Retinal pigment epithelial cell (primary cell): ENCODE data around the gene AK1.

ENCODE experiments used
- DNase-seq: peaks from one replicate; pipeline ENCODE4 v3.0.0-alpha.2; 2010; ENCODE audit warnings: low read depth
- H3K4me3 ChIP-seq: 2 replicates; pipeline ENCODE4 v1.5.1; 2011; ENCODE audit warnings: mild to moderate bottlenecking, low read length, control low read depth, moderate library complexity
- TF ChIP-seq, protein P1 (sequence below): conservative IDR thresholded peaks from 2 replicates; pipeline ENCODE4 v1.5.1; 2011; ENCODE audit warnings: low read depth, low read length, control low read depth, inconsistent platforms

Gene AK1

GRCh38 chr9:127893392-127893791, 15.9 kb upstream of the AK1 start:
- H3K4me3 ChIP-seq, result no peak overlapping the region
- TF ChIP-seq, protein P1, sequence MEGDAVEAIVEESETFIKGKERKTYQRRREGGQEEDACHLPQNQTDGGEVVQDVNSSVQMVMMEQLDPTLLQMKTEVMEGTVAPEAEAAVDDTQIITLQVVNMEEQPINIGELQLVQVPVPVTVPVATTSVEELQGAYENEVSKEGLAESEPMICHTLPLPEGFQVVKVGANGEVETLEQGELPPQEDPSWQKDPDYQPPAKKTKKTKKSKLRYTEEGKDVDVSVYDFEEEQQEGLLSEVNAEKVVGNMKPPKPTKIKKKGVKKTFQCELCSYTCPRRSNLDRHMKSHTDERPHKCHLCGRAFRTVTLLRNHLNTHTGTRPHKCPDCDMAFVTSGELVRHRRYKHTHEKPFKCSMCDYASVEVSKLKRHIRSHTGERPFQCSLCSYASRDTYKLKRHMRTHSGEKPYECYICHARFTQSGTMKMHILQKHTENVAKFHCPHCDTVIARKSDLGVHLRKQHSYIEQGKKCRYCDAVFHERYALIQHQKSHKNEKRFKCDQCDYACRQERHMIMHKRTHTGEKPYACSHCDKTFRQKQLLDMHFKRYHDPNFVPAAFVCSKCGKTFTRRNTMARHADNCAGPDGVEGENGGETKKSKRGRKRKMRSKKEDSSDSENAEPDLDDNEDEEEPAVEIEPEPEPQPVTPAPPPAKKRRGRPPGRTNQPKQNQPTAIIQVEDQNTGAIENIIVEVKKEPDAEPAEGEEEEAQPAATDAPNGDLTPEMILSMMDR, result no peak
- no peak for DNase-seq

DNA sequence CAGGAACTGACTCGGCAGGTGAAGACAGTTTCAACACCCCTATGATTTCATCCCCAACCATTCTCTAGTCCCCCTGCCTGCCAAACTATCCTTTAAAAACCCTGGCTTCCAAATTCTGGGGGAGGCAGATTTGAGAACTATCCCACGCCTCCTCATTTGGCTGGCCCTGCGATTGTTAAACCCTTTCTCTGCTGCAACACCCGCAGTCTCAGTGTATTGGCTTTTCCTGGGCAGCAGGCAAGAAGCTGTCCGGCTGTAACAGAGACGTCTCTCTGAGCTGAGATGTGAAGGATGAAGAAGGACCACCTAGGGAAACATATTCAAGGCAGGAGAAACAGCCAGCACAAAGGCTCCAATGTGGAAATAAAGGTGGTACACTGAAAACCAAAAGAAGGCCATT, 15.4 kb upstream of the AK1 start:
- TF ChIP-seq, protein P1, result no peak
- no peak overlapping the region for H3K4me3 ChIP-seq
- DNase-seq, result no peak

DNA sequence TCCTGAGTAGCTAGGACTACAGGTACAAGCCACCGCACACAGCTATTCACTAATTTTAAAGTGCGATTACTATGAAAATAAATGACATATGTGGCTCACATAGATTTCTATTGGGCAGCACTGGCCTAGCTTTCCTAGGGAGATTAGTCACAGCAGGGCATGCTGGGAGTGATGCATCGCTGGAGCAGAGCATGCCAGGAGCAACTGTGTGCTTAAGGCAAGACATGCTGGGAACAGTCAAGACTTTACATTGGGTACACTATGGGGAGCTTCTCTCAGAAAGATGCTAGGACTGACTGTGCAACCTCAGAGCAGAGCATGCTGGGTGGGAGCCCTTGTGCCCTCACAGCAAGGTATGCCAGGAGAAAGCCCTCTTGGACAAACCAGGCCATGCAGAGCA, 12.6 kb upstream of the AK1 start:
- TF ChIP-seq, protein P1, result no peak
- H3K4me3 ChIP-seq, result no peak overlapping the region
- DNase-seq, result no peak

GRCh38 chr9:127887792-127888191, 10.3 kb upstream of the AK1 start:
- H3K4me3 ChIP-seq, result no peak overlapping the region
- DNase-seq, result no peak
- TF ChIP-seq, protein P1, result peak; percentile 30

GRCh38 chr9:127886401-127886972, 9.0 kb upstream of the AK1 start:
- DNase-seq, result no peak
- no peak overlapping the region for H3K4me3 ChIP-seq
- TF ChIP-seq, protein P1, result no peak

GRCh38 chr9:127885508-127886281, 8.2 kb upstream of the AK1 start:
- no peak overlapping the region for H3K4me3 ChIP-seq
- TF ChIP-seq, protein P1, result no peak
- DNase-seq, result no peak

GRCh38 chr9:127884976-127885490, 7.6 kb upstream of the AK1 start:
- TF ChIP-seq, protein P1, result no peak
- no peak for DNase-seq
- H3K4me3 ChIP-seq, result no peak overlapping the region
